22Rv1 (cell line): ENCODE data around the gene RERE.

Experiments used
- H3K27ac ChIP-seq: fragments of 450-650 bp; 2 replicates; pipeline ENCODE4 v1.5.1; 2017
- CTCF ChIP-seq: fragments of 450-650 bp; IDR thresholded peaks from 2 replicates; pipeline ENCODE4 v1.5.1; 2017; ENCODE audit warnings: mild to moderate bottlenecking
- ZFX ChIP-seq: fragments of 450-650 bp; IDR thresholded peaks from 2 replicates; pipeline ENCODE4 v1.6.1; 2017; ENCODE audit warnings: antibody characterized with exemption, borderline replicate concordance

RERE gene

DNA sequence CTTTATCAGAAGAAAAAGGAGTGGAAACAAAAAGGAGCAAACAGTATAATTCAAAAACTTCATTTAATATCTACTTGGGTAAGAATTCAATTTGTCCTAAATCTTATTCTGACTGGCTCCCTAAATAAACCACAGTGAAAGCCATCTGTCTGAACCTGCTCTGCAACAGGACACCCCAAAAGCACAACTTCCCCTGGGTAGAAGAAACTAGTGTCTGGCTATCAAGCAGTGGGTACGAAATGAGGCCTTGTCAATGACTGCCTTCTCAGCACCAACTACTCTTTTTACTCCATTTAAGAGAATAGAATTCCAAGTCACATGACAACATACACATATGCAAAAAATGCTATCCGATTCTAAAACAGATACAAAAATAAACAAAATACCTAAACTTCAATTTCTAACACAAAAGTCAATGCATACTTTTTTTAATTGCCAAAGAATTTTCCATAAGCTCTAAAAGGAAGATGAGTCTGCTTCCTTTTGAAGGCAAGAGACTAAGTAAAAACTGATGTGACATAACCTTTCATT lies 292.7 kb downstream of the RERE start:
- peak overlapping the region; percentile 78 for H3K27ac ChIP-seq
- TF ChIP-seq ZFX, result no peak
- no peak for TF ChIP-seq CTCF

DNA sequence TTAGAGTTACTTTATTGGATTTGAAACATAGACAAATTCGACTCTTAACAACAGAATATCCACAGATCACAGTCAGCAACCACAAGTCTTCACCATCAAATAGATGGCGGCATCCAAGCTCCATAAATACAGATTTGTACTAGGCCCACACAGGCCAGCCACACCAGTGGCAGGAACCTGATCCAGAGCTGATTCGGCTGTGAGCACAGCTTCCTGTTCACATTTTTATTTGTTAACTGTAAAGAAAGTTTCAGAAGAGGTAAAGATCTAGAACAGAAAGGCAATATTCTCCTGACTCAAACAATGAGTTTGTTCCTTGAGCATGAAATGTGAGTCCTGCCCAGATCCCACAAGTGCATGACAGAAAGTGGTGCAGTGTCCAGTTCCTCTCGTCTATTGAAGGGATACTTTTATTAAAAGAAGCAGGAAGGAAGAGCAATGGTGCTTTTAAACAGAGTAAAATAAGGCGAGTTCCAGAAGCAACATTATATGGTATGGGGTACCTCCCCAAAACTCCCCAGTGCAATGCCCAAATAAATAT lies 293.7 kb downstream of the RERE start:
- no peak overlapping the region for H3K27ac ChIP-seq
- TF ChIP-seq CTCF, result no peak
- TF ChIP-seq ZFX, result no peak

DNA sequence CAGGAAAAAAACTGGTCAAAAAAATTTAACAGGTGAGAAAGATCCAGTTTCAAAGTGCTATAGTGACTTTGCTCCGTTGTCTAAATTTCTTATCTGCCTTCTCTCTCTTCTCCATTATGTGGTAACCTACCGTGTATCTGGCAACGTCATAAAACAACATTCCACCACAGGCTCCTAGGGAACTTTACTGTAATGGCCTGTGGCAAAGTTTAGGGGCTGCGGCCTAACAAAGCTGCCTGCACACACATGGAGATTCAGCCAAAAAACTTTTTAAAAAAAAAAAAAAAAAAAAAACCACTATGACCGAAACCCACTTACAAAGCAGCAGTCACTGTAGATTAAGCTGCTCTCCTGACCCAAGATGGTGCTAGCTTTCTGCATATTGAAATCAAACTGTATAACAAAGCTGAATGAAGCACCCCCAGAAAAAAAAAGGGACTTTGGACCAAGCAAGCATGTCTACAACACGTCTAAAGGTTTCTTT lies 296.9 kb downstream of the RERE start:
- no peak overlapping the region for H3K27ac ChIP-seq

DNA sequence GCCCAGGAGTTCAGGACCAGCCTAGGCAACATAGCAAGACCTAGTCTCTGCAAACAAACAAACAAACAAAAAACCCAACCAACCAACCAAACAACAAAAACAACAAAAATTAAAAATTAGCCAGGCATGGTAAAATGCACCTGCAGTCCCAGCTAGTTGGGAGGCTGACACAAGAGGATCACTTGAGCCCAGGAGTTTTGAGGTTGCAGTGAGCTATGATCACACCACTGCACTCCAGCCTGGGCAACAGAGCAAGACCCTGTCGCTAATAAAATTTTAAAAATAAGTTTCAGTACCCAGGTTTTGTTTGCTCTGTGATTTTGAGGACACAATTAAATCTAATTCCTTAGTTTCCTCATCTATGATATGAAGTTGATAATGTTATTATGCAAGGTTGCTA lies 298.3 kb downstream of the RERE start:
- TF ChIP-seq CTCF (no peak), ZFX (no peak)
- no peak overlapping the region for H3K27ac ChIP-seq

More for the DNA sequence above, 296.9 kb downstream of the RERE start:
- TF ChIP-seq ZFX (no peak), CTCF (no peak)

GRCh38 chr1:8518490-8518801 lies 299.0 kb downstream of the RERE start:
- no peak overlapping the region for H3K27ac ChIP-seq
- TF ChIP-seq CTCF, result no peak
- TF ChIP-seq ZFX, result no peak

DNA sequence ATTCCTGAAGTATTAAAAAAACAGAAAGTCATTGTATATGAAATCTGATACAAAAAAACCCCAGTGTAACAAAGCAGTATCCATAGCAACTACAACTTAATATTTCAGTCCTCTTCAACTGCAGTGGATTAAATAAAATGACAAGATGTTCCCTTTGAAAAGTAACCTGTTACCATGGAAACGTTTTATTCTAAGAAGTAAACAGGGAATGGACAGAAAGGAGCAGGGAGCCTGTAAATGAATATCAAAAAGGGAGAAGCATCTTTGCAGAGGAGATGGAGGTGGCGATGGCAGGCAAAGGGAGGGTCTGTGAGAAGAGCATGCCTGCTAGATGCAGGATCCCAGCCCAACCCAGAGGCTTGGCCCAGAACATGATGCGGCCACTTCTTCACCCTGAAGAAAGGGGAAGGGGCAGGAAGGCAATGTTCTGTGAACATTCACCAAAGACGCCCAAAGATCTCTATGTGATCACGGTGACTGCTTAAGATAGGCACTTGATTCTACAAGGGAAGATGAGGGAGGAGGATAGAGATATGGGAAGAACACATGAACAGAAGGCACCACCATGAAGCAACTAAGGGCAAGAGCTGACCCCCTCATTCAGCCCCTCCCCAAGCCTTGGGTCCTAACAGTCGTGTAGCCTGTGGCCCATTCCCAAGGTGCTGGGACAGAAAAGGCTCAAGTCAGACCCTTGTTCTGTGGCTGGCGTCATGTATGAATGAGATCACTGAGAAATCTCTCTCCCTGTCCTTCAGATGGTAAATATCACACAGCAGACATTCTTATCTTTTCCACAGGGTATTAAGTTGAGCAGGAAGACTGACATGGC lies 299.6 kb downstream of the RERE start:
- H3K27ac ChIP-seq, result no peak overlapping the region
- no peak for TF ChIP-seq CTCF
- no peak for TF ChIP-seq ZFX

DNA sequence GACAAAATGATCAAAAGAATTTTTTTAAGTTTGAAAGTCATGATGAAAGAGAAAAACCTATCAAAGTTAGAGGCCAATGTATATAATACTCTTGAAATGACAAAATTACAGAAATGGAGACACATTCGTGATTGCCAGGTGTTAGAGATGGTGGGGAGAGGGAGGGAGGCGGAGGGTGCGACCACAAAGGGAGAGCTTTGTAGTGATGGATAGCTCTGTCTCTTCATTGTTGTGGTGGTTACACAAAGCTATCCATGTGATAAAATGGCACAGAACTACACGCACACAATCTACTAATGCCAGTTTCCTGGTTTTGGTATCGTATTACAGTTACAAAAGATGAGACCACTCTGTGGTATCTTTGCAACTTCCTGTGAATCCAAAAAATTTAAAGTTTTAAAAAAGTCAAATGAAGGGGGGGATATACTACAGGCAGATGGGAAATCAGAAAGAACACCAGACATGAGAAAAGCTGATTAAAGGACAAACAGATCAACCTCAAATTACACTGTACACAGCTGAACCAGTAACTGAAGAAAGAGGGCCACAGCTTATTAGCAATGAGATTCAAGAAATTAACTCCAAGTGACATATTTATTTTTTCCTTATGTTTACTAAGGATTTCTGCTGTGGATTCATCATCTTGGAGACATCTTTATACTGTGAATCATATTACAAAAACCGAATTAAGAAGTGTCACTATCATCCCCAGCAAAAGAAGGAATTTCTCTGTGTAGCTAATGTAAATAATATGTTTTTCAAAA lies 300.5 kb downstream of the RERE start:
- TF ChIP-seq CTCF, result no peak
- H3K27ac ChIP-seq, result no peak overlapping the region
